ENCODE measurements around the gene C5. TPM values are rescaled to one million over a fixed set of nuclear protein-coding genes. Genes with fewer than 3 reads are reported as not detected.

C5 gene
- total RNA-seq, 4 donors from 2014 or later: 0.83 to 5.1 (median 1.6) TPM

DNA sequence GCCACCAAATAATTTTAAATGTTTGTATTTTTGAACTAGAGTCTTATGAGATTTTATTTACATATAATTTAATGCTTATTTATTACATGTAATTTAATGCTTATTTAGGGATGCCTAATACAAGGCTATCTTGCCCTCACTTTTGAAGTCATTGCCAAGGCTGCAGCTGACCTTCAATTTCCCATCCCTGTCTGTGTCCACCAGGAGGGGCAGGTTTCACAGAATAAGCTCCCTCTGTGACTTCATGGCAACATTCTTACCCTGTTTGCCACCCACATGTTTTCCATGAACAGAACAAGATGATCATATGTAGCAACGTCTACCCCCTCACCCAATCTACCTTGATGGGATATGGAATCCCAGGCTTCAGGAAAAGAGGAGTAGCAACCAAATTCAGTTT is 27.0 kb downstream of the C5 start:
- Histone ChIP-seq H3K27me3 (no peaks in the 10 kb centered on the region), H3K9me3 (no peaks in the 10 kb centered on the region), H3K4me1 (no peaks in the 10 kb centered on the region), H3K27ac (no peak overlapping the region), H3K36me3 (no peaks in the 10 kb centered on the region), H3K4me3 (no peak overlapping the region)
- no peak for DNase-seq
- intact Hi-C loops (cut with DNase I): no loop called here
- TF ChIP-seq POLR2A (IDR thresholded peaks at IDR 0.05): no peak
- TF ChIP-seq, protein P1, sequence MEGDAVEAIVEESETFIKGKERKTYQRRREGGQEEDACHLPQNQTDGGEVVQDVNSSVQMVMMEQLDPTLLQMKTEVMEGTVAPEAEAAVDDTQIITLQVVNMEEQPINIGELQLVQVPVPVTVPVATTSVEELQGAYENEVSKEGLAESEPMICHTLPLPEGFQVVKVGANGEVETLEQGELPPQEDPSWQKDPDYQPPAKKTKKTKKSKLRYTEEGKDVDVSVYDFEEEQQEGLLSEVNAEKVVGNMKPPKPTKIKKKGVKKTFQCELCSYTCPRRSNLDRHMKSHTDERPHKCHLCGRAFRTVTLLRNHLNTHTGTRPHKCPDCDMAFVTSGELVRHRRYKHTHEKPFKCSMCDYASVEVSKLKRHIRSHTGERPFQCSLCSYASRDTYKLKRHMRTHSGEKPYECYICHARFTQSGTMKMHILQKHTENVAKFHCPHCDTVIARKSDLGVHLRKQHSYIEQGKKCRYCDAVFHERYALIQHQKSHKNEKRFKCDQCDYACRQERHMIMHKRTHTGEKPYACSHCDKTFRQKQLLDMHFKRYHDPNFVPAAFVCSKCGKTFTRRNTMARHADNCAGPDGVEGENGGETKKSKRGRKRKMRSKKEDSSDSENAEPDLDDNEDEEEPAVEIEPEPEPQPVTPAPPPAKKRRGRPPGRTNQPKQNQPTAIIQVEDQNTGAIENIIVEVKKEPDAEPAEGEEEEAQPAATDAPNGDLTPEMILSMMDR (IDR thresholded peaks at IDR 0.05): no peak
- 80 to 82% methylated on average over 1 of the region's 1 CpG for WGBS, 2 donors

DNA sequence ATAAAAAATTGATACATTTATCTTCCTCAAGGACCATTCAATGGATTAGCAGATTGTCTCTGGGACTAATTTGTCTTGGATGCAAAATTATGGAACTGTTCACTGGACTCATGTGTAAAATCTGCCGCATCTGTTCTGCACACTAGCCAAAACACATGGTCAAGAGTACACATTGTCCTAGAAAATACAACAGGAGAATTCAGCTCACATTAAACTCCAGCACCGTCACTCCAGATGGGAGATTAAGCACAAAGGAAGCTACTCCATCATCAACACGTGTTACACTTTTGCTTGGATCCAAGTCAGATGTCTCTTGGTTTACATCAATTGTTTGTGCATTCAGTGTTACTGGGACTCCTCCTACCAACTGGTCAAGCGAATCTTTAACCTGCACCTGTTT is 28.8 kb downstream of the C5 start:
- no peaks in the 10 kb centered on the region for H3K27me3 ChIP-seq
- WGBS, 2 donors: 64 to 79% methylated on average over 4 of the region's 4 CpGs
- no peak overlapping the region for H3K4me3 ChIP-seq
- H3K36me3 ChIP-seq: no peaks in the 10 kb centered on the region
- H3K27ac ChIP-seq: no peak overlapping the region
- DNase-seq: no peak
- intact Hi-C loops (cut with DNase I): no loop called here
- no peaks in the 10 kb centered on the region for H3K4me1 ChIP-seq
- TF ChIP-seq POLR2A (IDR thresholded peaks at IDR 0.05): no peak
- TF ChIP-seq, protein P1 (IDR thresholded peaks at IDR 0.05): no peak
- H3K9me3 ChIP-seq: no peaks in the 10 kb centered on the region

DNA sequence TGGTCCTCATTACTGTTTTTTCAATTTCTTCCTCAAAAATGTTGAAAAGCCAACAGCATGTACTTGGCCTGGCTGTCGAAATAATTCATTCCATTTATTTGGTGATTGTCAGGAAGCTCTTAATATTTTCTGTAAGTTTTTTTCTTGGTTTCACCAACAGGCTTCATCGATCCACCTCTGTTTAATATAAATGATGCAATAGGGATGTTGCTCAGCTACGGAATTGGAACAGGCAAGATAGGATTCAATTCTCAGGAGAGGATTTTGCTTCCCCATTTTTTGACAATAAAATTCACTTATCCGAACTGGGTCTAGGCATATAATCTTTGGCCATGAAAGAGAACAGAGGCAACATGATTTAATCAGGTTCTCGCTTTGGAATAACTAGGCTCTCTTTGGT is 30.8 kb downstream of the C5 start:
- WGBS, 2 donors: 73 to 92% methylated on average over 5 of the region's 5 CpGs
- no peak overlapping the region for H3K27ac ChIP-seq
- no peak for TF ChIP-seq POLR2A (IDR thresholded peaks at IDR 0.05)
- TF ChIP-seq, protein P1 (IDR thresholded peaks at IDR 0.05): no peak
- H3K27me3 ChIP-seq: no peaks in the 10 kb centered on the region
- intact Hi-C loops (cut with DNase I): no loop called here
- H3K36me3 ChIP-seq: peaks cover 0 to 5% (median 0%) of the 10 kb centered on the region in 3 donors
- no peaks in the 10 kb centered on the region for H3K4me1 ChIP-seq
- DNase-seq: no peak
- H3K4me3 ChIP-seq: no peak overlapping the region
- no peaks in the 10 kb centered on the region for H3K9me3 ChIP-seq

DNA sequence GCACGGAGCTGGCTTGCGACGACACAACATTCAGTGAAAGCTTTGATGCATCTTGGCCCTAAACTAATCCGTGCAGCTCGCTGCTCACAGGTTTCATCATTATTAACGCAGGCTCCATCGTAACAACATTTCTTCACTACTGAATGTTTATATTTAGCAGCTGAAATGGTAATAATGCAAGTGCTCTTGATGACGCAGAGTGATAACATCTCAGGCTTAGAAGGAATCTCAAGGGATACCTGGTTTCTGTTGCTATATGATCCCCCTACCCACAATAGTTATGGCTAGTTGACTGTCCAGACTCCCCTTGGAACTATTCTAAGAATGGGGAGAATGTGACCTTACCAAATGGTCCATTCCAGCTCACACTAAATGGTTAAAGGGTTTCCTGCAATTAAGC is 36.2 kb downstream of the C5 start:
- H3K27ac ChIP-seq: no peak overlapping the region
- H3K4me1 ChIP-seq: no peaks in the 10 kb centered on the region
- H3K9me3 ChIP-seq: no peaks in the 10 kb centered on the region
- no peak for DNase-seq
- peaks cover 0 to 9% (median 0%) of the 10 kb centered on the region in 3 donors for H3K36me3 ChIP-seq
- intact Hi-C loops (cut with DNase I): no loop called here
- H3K27me3 ChIP-seq: no peaks in the 10 kb centered on the region
- WGBS, 2 donors: 90 to 94% methylated on average over 8 of the region's 8 CpGs
- H3K4me3 ChIP-seq: no peak overlapping the region
- TF ChIP-seq, protein P1 (IDR thresholded peaks at IDR 0.05): no peak
- no peak for TF ChIP-seq POLR2A (IDR thresholded peaks at IDR 0.05)

DNA sequence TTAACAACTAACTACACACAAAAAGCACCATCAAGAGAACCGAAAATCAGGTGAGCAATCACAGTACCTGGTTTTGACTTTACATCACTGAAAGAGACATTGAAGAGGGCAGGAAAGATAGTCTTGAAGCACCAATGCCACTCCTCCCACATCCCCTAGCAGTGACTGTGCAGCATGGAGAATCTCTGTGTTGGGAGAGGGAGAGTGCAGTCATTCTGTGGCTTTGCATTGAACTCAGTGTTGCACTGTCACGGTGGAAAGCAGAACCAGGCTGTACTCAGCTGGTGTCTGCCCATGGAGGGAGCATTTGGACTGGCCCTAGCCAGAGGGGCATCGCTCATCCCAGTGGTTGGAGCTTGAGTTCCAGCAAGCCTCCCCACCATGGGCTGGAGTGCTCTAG is 40.4 kb downstream of the C5 start:
- peaks cover 0 to 19% (median 0%) of the 10 kb centered on the region in 3 donors for H3K36me3 ChIP-seq
- no peak for DNase-seq
- TF ChIP-seq POLR2A (IDR thresholded peaks at IDR 0.05): no peak
- TF ChIP-seq, protein P1 (IDR thresholded peaks at IDR 0.05): no peak
- no peak overlapping the region for H3K4me3 ChIP-seq
- H3K4me1 ChIP-seq: no peaks in the 10 kb centered on the region
- WGBS, 2 donors: 79 to 90% methylated on average over 3 of the region's 3 CpGs
- no peak overlapping the region for H3K27ac ChIP-seq
- no peaks in the 10 kb centered on the region for H3K9me3 ChIP-seq
- no peaks in the 10 kb centered on the region for H3K27me3 ChIP-seq
- intact Hi-C loops (cut with DNase I): no loop called here
